HL-60 (cell line): ENCODE data around the gene WDFY1.

Experiments used
- DNase-seq, 2 experiments: peaks; one replicate each; pipeline ENCODE4 v3.0.0-alpha.2; 2010 to 2020; ENCODE audit warnings: low read depth in 1 of 2, low spot score in 1 of 2
- H3K27ac ChIP-seq: fragments of 250-450 bp; sonication (Bioruptor Pico); replicated peaks from 2 replicates; pipeline ENCODE4 v1.5.1; 2020; ENCODE audit warnings: mild to moderate bottlenecking, moderate library complexity
- H3K27me3 ChIP-seq: fragments of 250-450 bp; sonication (Bioruptor Pico); 2 replicates; pipeline ENCODE4 v1.5.1; 2021; ENCODE audit warnings: mild to moderate bottlenecking, moderate library complexity; ENCODE audit not compliant: insufficient read depth, poor library complexity, severe bottlenecking
- H3K4me3 ChIP-seq: replicated peaks from 2 replicates; pipeline ENCODE4 v1.5.1; 2011; ENCODE audit warnings: mild to moderate bottlenecking, control low read depth, low read length; ENCODE audit not compliant: insufficient read depth
- GABPA ChIP-seq: IDR thresholded peaks from 2 replicates; pipeline ENCODE4 v1.6.1; 2012; ENCODE audit warnings: low read depth
- POLR2AphosphoS5 ChIP-seq: IDR thresholded peaks from 2 replicates; pipeline ENCODE4 v1.6.1; 2012; ENCODE audit warnings: low read depth
- SPI1 ChIP-seq: IDR thresholded peaks from 2 replicates; pipeline ENCODE4 v1.6.1; 2012; ENCODE audit warnings: low read depth, mild to moderate bottlenecking, borderline replicate concordance
- TF ChIP-seq, protein P1 (sequence below): IDR thresholded peaks from 2 replicates; pipeline ENCODE4 v1.6.1; 2012; ENCODE audit warnings: low read depth; ENCODE audit not compliant: insufficient replicate concordance
- TF ChIP-seq, protein P2 (sequence below): IDR thresholded peaks from one replicate; pipeline ENCODE4 v1.5.1; 2011; ENCODE audit warnings: low read length, control low read depth, inconsistent platforms; ENCODE audit not compliant: insufficient read depth

WDFY1 gene

DNA sequence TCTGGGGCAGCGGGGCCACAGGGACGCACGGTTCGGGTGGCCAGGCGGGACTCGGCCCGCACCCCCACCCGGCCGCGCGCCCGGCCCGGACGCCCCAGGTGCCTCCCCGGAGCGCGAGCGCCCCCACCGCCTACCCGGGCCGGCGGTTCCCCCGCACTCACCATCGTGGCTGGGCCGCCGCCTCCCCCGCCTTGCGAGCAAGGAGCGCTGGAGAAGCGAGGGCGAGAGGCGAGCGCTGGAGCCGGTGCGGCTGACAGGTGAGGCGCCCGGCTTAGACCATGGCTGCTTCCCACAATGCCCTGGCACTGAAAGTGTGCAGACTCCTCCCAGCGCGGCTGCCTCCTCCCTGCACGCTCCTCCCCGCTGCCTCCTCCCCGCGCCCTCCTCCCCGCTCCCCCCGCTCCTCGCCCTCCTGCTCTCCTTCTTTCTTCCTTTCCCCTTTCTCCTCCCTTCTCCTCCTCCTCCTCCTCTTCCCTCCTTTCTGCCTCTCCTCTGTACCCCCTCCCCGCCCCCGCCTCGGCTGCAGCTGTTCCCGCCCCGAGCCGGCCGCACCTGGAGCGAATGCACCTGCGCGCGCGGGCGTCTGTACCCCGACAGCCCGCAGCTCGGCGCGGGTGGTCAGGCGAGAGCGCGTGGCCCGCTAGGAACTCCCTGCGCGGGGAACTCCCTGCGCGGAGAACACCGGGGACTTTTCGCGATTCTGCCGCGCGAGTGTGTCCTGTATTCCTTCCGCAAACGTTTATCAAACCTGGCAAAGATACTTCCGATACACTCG lies 107.7 kb downstream of the WDFY1 start, which contains the start of gene AP1S3:
Gene AP1S3 (minus strand): TSS at position 296 of the 775 bp plus-strand sequence. CDS start 132 bp downstream, at position 164.
- Histone ChIP-seq H3K4me3 (peak within 1 kb of the TSS; percentile 86), H3K27me3 (no peaks in the 10 kb centered on the region), H3K27ac (peak within 1 kb of the TSS; percentile 25; the same call in 1 of the 2 replicates)
- peak; percentile 55 to 62 for DNase-seq
- TF ChIP-seq SPI1 = no peak
- no peak for TF ChIP-seq GABPA
- TF ChIP-seq, protein P1, sequence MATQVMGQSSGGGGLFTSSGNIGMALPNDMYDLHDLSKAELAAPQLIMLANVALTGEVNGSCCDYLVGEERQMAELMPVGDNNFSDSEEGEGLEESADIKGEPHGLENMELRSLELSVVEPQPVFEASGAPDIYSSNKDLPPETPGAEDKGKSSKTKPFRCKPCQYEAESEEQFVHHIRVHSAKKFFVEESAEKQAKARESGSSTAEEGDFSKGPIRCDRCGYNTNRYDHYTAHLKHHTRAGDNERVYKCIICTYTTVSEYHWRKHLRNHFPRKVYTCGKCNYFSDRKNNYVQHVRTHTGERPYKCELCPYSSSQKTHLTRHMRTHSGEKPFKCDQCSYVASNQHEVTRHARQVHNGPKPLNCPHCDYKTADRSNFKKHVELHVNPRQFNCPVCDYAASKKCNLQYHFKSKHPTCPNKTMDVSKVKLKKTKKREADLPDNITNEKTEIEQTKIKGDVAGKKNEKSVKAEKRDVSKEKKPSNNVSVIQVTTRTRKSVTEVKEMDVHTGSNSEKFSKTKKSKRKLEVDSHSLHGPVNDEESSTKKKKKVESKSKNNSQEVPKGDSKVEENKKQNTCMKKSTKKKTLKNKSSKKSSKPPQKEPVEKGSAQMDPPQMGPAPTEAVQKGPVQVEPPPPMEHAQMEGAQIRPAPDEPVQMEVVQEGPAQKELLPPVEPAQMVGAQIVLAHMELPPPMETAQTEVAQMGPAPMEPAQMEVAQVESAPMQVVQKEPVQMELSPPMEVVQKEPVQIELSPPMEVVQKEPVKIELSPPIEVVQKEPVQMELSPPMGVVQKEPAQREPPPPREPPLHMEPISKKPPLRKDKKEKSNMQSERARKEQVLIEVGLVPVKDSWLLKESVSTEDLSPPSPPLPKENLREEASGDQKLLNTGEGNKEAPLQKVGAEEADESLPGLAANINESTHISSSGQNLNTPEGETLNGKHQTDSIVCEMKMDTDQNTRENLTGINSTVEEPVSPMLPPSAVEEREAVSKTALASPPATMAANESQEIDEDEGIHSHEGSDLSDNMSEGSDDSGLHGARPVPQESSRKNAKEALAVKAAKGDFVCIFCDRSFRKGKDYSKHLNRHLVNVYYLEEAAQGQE = no peak
- TF ChIP-seq, protein P2, sequence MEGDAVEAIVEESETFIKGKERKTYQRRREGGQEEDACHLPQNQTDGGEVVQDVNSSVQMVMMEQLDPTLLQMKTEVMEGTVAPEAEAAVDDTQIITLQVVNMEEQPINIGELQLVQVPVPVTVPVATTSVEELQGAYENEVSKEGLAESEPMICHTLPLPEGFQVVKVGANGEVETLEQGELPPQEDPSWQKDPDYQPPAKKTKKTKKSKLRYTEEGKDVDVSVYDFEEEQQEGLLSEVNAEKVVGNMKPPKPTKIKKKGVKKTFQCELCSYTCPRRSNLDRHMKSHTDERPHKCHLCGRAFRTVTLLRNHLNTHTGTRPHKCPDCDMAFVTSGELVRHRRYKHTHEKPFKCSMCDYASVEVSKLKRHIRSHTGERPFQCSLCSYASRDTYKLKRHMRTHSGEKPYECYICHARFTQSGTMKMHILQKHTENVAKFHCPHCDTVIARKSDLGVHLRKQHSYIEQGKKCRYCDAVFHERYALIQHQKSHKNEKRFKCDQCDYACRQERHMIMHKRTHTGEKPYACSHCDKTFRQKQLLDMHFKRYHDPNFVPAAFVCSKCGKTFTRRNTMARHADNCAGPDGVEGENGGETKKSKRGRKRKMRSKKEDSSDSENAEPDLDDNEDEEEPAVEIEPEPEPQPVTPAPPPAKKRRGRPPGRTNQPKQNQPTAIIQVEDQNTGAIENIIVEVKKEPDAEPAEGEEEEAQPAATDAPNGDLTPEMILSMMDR = no peak
- no peak for TF ChIP-seq POLR2AphosphoS5

DNA sequence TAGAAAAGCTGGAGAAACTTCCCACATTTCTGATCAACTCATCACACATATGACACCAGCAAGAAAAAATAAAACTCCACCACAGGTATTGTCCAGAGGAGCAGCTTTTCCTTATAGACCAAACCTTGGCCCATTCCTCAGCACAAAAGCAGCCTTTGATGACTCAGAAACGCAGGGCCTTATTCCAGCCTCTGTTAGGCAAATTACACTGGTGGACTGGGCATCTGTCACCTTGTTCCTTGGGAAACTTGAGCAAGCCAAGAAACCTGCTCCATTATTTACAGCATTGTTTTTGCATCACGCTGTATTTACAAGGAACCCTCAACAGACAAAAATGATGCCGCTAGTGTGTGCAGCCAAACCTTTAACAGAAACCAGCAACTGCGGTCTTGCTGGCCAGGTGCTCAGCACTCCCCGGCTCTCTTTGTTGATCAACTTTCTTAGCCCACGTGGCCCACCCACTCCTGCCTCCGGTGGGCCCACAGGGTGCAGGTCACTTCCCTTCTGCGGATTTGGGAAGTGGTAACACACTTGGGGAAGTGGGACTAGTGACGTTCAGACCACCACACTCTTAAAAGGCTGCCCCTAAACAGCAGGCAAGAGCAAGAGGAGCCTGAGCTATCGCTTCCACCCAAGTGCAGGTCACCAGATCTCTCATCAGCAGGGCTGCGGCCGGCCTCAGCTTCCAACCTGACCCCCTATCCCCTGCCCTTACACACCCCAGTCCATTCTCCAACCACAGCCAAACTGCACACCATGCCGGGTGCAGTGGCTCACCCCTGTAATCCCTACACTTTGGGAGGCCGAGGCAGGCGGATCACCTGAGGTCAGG lies 109.2 kb downstream of the WDFY1 start:
- DNase-seq = peak; percentile 48 to 58
- no peak overlapping the region for H3K27ac ChIP-seq
- TF ChIP-seq POLR2AphosphoS5 = 0 out of 2 replicates have a peak, but pooled peaks have one; percentile 33
- no peak for TF ChIP-seq GABPA
- peak; percentile 93 for TF ChIP-seq SPI1
- TF ChIP-seq, protein P1 = no peak
- TF ChIP-seq, protein P2 = no peak
- peak overlapping the region; percentile 86 for H3K4me3 ChIP-seq
- H3K27me3 ChIP-seq = no peaks in the 10 kb centered on the region

DNA sequence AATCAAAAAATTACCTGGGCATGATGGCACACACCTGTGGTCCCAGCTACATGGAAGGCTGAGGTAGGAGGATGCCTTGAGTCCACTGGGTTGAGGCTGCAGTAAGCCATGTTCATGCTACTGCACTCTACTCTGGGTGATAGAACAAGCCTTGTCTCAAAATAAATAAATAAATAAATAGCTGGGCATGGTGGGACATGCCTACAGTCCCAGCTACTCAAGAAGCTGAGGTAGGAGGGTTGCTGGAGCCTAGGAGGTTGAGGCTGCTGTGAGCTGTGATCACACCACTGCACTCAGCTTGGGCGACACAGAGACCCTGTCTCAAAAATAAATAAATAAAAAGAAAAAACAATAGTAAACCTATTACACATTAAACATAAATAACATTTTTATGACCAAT lies 110.7 kb downstream of the WDFY1 start:
- TF ChIP-seq, protein P2 = no peak
- TF ChIP-seq, protein P1 = no peak
- TF ChIP-seq SPI1 (no peak), GABPA (no peak), POLR2AphosphoS5 (no peak)
- H3K4me3 ChIP-seq = no peak overlapping the region
- no peak overlapping the region for H3K27ac ChIP-seq
- no peaks in the 10 kb centered on the region for H3K27me3 ChIP-seq
- DNase-seq = no peak
